GM12875 (cell line): ENCODE measurements around the gene LSM5.
A peak's percentile ranks its signal among the peaks of the same experiment; 100 is the strongest.

Experiments
- H3K4me3 ChIP-seq: one replicate; pipeline ENCODE4 v1.5.1; 2011; ENCODE audit warnings: low read depth, low read length, control low read depth
- CTCF ChIP-seq: IDR thresholded peaks from 2 replicates; pipeline ENCODE4 v1.5.1; 2011; ENCODE audit warnings: low read depth, mild to moderate bottlenecking, control low read depth, inconsistent platforms, low read length, moderate library complexity, borderline replicate concordance; ENCODE audit not compliant: insufficient read depth

The LSM5 gene

GRCh38 chr7:32490127-32490796 lies at the start of gene LSM5:
Gene LSM5, minus strand, starts transcription at chr7:32490380. Its CDS starts 15 bp downstream, at chr7:32490365.
- TF ChIP-seq CTCF: no peak
- H3K4me3 ChIP-seq: peak within 1 kb of the TSS; percentile 89

- no peak overlapping the region for H3K4me3 ChIP-seq
- TF ChIP-seq CTCF: no peak
These were observed 49.2 kb upstream of the LSM5 start for GRCh38 chr7:32539366-32539765.

GRCh38 chr7:32537760-32538159 lies 47.6 kb upstream of the LSM5 start:
- no peak for TF ChIP-seq CTCF
- no peak overlapping the region for H3K4me3 ChIP-seq

GRCh38 chr7:32536585-32536984 lies 46.4 kb upstream of the LSM5 start:
- no peak for TF ChIP-seq CTCF
- H3K4me3 ChIP-seq: no peak overlapping the region

- TF ChIP-seq CTCF: no peak
- H3K4me3 ChIP-seq: no peak overlapping the region
These were observed 45.8 kb upstream of the LSM5 start for GRCh38 chr7:32536016-32536415.

- no peak for TF ChIP-seq CTCF
- H3K4me3 ChIP-seq: no peak overlapping the region
These were observed 45.1 kb upstream of the LSM5 start for GRCh38 chr7:32535162-32535702.
